Fibroblast of villous mesenchyme (primary cell): Measurements from ENCODE around the gene MISP3. TPM values are rescaled to one million over a fixed set of nuclear protein-coding genes. Genes with fewer than 3 reads are reported as not detected.

Experiments used
- DNase-seq: peaks from one replicate; pipeline ENCODE4 v3.0.0-alpha.2; 2010; ENCODE audit warnings: low read depth
- H3K4me3 ChIP-seq: 2 replicates; pipeline ENCODE4 v1.5.1; 2011; ENCODE audit warnings: low read depth, mild to moderate bottlenecking, low read length
- total RNA-seq: library from RNA; depleted of rRNA; stranded (reverse); fragments of >200 nt; gene quantifications from 2 replicates; pipeline ENCODE4 v1.2.3, GENCODE V29; 2012
- TF ChIP-seq, protein P1 (sequence below): IDR thresholded peaks from 2 replicates; pipeline ENCODE4 v1.5.1; 2012; ENCODE audit warnings: low read depth, mild to moderate bottlenecking, low read length; ENCODE audit not compliant: insufficient read depth

The MISP3 gene
- total RNA-seq, 1 donor: under 0.01 TPM

DNA sequence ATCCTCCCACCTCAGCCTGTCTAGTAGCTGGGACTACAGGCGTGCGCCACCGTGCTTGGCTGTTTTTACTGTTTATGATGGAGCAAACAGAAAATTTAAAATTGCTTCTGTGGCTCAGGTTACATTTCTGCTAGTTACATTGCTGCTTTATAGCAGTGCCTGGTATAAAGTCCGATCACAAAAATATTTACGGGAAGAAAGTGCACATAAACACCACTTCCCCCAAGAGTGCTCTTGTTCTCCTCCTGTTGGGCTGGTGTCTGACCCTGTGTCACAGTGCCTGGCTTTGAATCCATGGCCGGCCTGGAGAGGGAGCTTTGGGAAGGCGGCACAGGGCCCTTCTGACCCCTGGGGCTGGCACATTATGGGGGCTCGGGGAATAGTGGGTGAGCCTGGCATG, 33.1 kb downstream of the MISP3 start:
- no peak for DNase-seq

DNA sequence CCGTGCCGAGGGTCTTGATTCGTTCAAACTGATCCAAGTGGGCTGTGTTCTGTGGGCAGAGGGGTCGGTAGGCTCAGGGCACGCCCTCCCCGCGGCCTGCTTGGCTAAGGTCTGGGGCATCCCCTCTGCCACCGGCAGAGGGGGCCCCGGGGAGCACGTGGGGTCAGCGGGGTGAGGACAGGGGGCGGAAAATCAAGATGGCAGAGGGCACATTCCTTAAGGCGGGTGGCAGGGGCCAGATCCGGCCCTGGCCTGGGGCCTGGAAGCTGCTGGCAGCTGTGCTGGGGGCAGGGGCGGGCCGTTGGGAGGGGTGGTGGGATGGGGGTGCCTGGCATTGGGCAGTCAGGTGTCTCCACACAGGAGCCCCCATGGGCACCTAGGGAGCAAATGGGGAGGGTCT, 34.3 kb downstream of the MISP3 start:
- no peak overlapping the region for H3K4me3 ChIP-seq
- TF ChIP-seq, protein P1, sequence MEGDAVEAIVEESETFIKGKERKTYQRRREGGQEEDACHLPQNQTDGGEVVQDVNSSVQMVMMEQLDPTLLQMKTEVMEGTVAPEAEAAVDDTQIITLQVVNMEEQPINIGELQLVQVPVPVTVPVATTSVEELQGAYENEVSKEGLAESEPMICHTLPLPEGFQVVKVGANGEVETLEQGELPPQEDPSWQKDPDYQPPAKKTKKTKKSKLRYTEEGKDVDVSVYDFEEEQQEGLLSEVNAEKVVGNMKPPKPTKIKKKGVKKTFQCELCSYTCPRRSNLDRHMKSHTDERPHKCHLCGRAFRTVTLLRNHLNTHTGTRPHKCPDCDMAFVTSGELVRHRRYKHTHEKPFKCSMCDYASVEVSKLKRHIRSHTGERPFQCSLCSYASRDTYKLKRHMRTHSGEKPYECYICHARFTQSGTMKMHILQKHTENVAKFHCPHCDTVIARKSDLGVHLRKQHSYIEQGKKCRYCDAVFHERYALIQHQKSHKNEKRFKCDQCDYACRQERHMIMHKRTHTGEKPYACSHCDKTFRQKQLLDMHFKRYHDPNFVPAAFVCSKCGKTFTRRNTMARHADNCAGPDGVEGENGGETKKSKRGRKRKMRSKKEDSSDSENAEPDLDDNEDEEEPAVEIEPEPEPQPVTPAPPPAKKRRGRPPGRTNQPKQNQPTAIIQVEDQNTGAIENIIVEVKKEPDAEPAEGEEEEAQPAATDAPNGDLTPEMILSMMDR: no peak
- DNase-seq: no peak

More for the DNA sequence above, 33.1 kb downstream of the MISP3 start:
- H3K4me3 ChIP-seq: no peak overlapping the region
- TF ChIP-seq, protein P1: no peak

DNA sequence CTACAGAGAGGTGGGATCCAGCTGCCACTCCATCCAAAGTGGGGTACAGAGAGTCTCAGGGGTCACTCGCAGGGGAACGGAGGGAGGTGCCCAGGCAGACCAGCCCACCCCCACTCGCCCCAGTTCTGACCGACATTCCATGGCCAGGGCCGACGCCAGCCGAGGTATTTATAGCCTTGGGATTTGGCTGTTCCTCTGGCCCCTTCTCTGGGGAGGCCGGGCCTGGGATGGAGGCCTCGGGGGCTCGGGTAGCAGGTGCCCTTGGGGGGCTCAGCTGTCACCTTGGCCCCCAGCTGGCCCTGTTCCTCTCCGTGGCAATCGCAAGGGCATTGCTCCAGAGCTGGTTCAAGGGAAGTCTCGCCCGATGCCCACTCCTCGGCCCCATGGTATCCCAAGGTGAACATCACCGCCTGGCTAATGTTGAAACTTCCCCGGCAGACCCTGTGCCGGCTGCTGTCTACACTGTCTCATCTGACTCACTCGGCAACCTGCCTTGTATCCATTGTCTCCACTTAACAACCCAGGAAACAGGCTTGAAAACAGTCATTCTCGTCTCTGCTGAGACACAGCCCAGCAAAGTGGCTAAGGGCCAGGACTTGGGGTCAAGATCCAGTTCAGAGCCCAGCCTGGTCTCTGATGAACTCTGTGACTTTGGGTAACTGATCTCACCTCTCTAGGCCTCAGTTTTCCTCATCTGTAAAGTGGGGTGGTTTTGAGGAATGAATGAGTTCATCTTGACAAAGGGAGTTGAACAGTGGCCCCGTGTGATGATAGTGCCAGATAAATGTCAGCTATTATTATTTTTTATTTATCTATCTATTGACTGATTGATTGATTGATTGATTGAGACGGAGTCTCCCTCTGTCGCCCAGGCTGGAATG, 35.2 kb downstream of the MISP3 start:
- TF ChIP-seq, protein P1: no peak
- no peak for DNase-seq
- H3K4me3 ChIP-seq: no peak overlapping the region

DNA sequence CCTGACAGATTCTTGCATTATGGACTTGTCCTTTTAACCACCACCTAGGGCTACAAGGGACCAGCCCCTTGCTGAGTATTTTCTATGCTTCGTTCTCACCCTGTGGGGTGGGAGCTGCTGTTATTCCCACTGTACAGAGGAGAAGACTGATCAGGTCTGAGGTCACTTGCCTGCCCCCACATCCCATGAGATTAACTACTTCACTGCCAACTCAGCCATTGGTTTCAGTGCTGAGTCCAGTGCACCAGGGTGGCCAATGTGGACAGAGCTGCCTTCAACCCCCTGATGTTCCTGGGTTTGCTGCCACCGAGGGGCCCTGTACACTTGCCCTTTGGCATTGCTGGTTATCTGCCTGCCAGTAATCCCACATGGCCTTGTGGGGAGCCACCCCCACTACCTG, 38.1 kb downstream of the MISP3 start:
- H3K4me3 ChIP-seq: no peak overlapping the region
- no peak for DNase-seq
- TF ChIP-seq, protein P1: no peak

DNA sequence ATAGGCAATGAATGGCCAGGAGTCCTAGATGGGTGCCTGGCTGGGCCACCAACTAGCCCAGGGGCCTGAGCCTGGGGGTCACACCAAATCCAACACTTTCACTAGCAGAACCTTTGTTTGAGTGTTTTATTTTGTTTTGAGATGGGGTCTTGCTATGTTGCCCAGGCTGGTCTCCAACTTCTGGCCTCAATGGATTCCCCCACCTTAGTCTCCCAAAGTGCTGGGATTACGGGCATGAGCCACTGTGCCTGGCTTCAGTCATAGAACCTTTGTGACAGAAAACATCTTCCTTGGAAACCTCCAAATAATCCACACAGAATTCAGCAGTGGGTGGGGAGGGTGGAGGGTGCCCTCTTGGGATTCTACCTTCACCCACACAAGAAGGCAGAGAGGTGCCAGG, 38.9 kb downstream of the MISP3 start:
- no peak overlapping the region for H3K4me3 ChIP-seq
- TF ChIP-seq, protein P1: no peak
- no peak for DNase-seq

DNA sequence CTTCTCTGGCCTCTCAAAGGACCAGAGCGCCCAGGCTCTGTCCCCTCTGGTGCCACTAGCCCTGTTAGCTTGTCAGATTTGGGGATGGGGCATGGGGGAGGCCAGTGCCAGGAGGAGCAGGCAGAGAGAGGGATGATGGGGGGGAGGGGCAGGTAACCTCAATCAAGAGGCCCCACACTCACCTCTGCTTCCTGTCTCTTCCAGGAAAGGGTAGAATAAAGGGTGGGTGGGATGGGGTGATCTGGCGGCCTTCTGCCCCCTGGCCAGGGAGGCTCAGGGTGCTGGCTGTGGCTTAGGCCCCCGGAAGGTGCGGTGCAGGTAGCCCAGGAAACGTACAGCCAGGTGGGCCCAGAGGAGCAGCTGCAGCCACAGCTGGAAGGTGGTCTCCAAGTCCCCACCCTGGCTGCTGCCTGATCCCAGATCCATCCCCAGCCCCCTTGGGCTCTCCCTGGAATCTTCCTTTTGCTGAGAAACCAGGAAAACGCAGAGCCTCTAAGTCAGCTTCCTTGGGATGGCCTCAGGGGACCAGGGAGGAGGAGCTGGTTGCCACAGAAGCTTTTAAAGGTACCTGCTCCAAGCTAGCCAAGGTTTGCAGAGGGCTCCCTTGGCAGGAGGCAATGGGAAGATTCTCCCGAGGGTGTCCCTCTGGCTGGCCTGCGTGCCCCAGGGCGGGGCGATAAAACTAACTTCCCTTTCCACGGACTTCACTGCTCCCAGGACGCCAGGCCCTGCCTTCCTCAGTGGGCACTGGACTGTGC, 39.6 kb downstream of the MISP3 start:
- TF ChIP-seq, protein P1: no peak
- DNase-seq: no peak
- no peak overlapping the region for H3K4me3 ChIP-seq
